HUES64 (cell line): ENCODE data around the gene ANKRD2.

ENCODE experiments used
- H3K27ac ChIP-seq: 2 replicates; pipeline ENCODE4 v1.7.0; 2013; ENCODE audit warnings: low read depth, low read length, inconsistent platforms
- H3K27me3 ChIP-seq: 2 replicates; pipeline ENCODE4 v1.6.1; 2013; ENCODE audit warnings: mild to moderate bottlenecking, low read length; ENCODE audit not compliant: insufficient read depth
- H3K36me3 ChIP-seq: 2 replicates; pipeline ENCODE4 v1.6.1; 2013; ENCODE audit warnings: mild to moderate bottlenecking, low read length; ENCODE audit not compliant: insufficient read depth
- H3K4me1 ChIP-seq: 2 replicates; pipeline ENCODE4 v1.6.1; 2013; ENCODE audit warnings: mild to moderate bottlenecking, low read length, moderate library complexity; ENCODE audit not compliant: insufficient read depth
- H3K4me3 ChIP-seq: 2 replicates; pipeline ENCODE4 v1.5.1; 2013; ENCODE audit warnings: mild to moderate bottlenecking, low read length, moderate library complexity
- H3K9ac ChIP-seq: 2 replicates; pipeline ENCODE4 v1.6.1; 2013; ENCODE audit warnings: mild to moderate bottlenecking, low read depth, low read length
- H3K9me3 ChIP-seq: 2 replicates; pipeline ENCODE4 v1.6.1; 2013; ENCODE audit warnings: low read depth, low read length; ENCODE audit not compliant: insufficient read depth
- WGBS: fragments of 150-250, 120-280 bp; methylation state at CpG from one replicate; pipeline ENCODE4 v1.1.7; 2013; ENCODE audit warnings: missing lambda C conversion rate; 5-methylcytosine and 5-hydroxymethylcytosine counted together

The ANKRD2 gene

DNA sequence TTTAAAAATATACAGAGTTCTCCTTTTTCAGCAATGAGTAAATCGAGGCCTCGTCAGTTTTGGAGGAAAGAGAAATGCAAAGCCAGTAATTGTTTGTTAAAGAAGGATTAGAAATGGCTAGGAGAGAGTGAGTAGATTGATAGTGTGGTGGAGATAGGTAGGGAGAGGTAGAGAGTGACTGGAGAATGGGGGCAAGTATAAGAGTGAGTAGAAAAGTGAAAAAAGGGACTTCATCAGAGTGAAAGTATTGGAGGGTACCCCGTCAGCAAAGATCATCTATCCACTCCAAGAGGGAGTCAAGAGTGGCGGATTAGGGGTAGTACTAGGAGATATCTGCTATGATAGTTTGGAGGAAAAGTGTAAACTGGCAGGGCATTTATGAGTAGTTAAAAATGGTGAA lies 9.2 kb upstream of the ANKRD2 start:
- 94% methylated on average over 4 of the region's 4 CpGs for WGBS
- H3K9me3 ChIP-seq = no peaks in the 10 kb centered on the region
- no peak overlapping the region for H3K27ac ChIP-seq
- 0 out of 2 replicates have a peak, but pooled peaks cover 3% of the 10 kb centered on the region for H3K36me3 ChIP-seq
- no peak overlapping the region for H3K4me3 ChIP-seq
- no peak overlapping the region for H3K9ac ChIP-seq
- H3K4me1 ChIP-seq = no peaks in the 10 kb centered on the region
- H3K27me3 ChIP-seq = no peaks in the 10 kb centered on the region

DNA sequence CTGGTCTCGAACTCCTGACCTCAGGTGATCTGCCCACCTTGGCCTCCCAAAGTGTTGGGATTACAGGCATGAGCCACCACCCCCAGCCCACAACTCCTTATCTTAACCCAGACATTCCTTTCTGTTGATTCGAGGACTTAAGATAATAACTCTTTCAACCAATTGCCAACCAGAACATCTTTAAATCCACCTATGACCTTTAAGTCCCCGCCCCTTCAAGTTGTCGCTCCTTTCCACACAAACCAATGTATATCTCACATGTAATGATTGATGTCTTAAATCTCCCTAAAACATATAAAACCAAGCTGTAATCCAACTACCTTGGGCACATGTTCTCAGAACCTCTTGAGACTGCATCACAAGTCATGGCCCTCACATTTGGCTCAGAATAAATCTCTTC lies 7.8 kb upstream of the ANKRD2 start:
- no peak overlapping the region for H3K27ac ChIP-seq
- H3K4me3 ChIP-seq = no peak overlapping the region
- peaks cover 8% of the 10 kb centered on the region for H3K36me3 ChIP-seq
- 98% methylated on average over 4 of the region's 4 CpGs for WGBS
- no peak overlapping the region for H3K9ac ChIP-seq
- H3K9me3 ChIP-seq = no peaks in the 10 kb centered on the region
- no peaks in the 10 kb centered on the region for H3K4me1 ChIP-seq
- H3K27me3 ChIP-seq = no peaks in the 10 kb centered on the region

- Histone ChIP-seq H3K9ac (no peak overlapping the region), H3K9me3 (no peaks in the 10 kb centered on the region), H3K27ac (no peak overlapping the region), H3K4me1 (no peaks in the 10 kb centered on the region), H3K36me3 (peaks cover 8% of the 10 kb centered on the region), H3K4me3 (no peak overlapping the region), H3K27me3 (no peaks in the 10 kb centered on the region)
- 89% methylated on average over 2 of the region's 2 CpGs for WGBS
Measured at GRCh38 chr10:97566336-97566996, 6.1 kb upstream of the ANKRD2 start.

GRCh38 chr10:97567891-97568290 lies 4.7 kb upstream of the ANKRD2 start:
- no peaks in the 10 kb centered on the region for H3K27me3 ChIP-seq
- no peak overlapping the region for H3K27ac ChIP-seq
- no peak overlapping the region for H3K4me3 ChIP-seq
- 91% methylated on average over 15 of the region's 15 CpGs for WGBS
- no peak overlapping the region for H3K9ac ChIP-seq
- H3K4me1 ChIP-seq = no peaks in the 10 kb centered on the region
- no peaks in the 10 kb centered on the region for H3K9me3 ChIP-seq
- peaks cover 8% of the 10 kb centered on the region for H3K36me3 ChIP-seq

GRCh38 chr10:97570146-97570788 lies 2.3 kb upstream of the ANKRD2 start:
- no peak overlapping the region for H3K4me3 ChIP-seq
- 96% methylated on average over 33 of the region's 33 CpGs for WGBS
- no peak overlapping the region for H3K27ac ChIP-seq
- H3K27me3 ChIP-seq = no peaks in the 10 kb centered on the region
- H3K9me3 ChIP-seq = no peaks in the 10 kb centered on the region
- peaks cover 8% of the 10 kb centered on the region for H3K4me1 ChIP-seq
- H3K36me3 ChIP-seq = peaks cover 8% of the 10 kb centered on the region
- no peak overlapping the region for H3K9ac ChIP-seq

DNA sequence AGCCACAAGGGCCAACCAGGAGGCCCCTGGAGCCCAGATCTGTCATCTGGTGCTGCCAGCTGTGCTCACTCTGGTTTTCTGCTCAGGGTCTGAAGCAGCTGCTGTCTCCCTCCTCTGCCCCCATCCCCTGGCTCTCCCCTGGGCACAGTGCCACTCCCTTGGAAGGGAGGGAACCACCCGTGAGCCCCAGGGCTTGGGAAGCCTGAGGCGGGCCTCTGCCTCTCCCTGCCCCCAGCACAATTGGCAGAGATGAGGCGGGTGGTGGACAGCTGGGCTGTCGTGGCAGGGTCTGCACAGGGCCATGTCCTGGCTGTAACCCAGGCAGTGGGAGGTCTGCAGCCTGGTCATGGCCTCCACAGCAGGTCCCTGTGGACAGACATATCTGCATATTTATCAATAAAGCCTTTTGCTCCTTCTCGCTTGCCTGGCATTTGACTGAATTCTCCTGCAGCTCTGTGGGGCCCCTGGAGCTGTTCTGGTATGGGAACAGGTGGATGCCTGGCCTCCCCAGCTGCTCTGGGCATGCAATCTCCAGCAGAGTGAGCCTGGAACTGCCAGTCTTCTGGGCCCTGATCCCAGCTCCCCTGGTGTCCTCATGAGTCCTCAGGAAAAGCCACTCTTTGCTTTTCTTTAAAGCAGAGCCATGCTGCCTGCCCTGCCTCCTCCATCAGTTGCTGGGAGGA lies 1.6 kb upstream of the ANKRD2 start:
- Histone ChIP-seq H3K4me1 (peaks cover 8% of the 10 kb centered on the region), H3K36me3 (peaks cover 8% of the 10 kb centered on the region), H3K4me3 (no peak overlapping the region), H3K27ac (no peak overlapping the region), H3K27me3 (no peaks in the 10 kb centered on the region), H3K9ac (no peak overlapping the region), H3K9me3 (no peaks in the 10 kb centered on the region)
- WGBS = 88% methylated on average over 5 of the region's 5 CpGs

DNA sequence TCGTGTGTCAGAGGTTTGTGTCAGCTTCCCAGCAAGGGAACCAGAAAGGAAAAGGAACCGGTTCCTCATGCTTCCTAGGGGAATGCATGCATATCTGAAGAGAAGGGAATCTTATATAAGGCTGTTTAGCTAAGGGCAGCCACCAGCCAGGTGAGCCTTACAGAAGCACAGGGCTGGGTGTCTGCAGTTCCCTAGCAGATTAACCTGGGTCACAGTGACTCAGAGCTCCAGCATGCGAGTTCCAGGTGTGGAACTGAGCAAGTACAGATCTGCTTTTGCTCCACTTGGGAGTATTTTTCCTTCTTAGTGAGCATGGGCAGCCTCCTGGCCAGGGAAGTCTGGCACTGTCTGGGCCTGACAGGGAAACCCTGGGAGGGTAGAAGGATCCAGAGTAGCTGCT lies 957 bp upstream of the ANKRD2 start:
- H3K4me3 ChIP-seq = no peak overlapping the region
- no peak overlapping the region for H3K9ac ChIP-seq
- WGBS = 89% methylated on average over 3 of the region's 3 CpGs
- peaks cover 8% of the 10 kb centered on the region for H3K4me1 ChIP-seq
- H3K36me3 ChIP-seq = peaks cover 8% of the 10 kb centered on the region
- H3K9me3 ChIP-seq = no peaks in the 10 kb centered on the region
- H3K27ac ChIP-seq = 0 out of 2 replicates have a peak overlapping the region, but pooled peaks have one; percentile 29
- no peaks in the 10 kb centered on the region for H3K27me3 ChIP-seq

GRCh38 chr10:97573021-97573420 lies 442 bp downstream of the ANKRD2 start:
- Histone ChIP-seq H3K27me3 (no peaks in the 10 kb centered on the region), H3K4me3 (no peak overlapping the region), H3K36me3 (peaks cover 6% of the 10 kb centered on the region), H3K27ac (no peak overlapping the region), H3K9ac (no peak overlapping the region), H3K4me1 (peaks cover 8% of the 10 kb centered on the region), H3K9me3 (no peaks in the 10 kb centered on the region)
- WGBS = 91% methylated on average over 2 of the region's 2 CpGs

GRCh38 chr10:97573672-97574071 lies 1.1 kb downstream of the ANKRD2 start:
- Histone ChIP-seq H3K27me3 (no peaks in the 10 kb centered on the region), H3K4me1 (peaks cover 8% of the 10 kb centered on the region), H3K36me3 (peaks cover 5% of the 10 kb centered on the region), H3K9ac (no peak overlapping the region), H3K27ac (no peak overlapping the region), H3K9me3 (no peaks in the 10 kb centered on the region), H3K4me3 (no peak overlapping the region)
- WGBS = 77% methylated on average over 2 of the region's 2 CpGs

- Histone ChIP-seq H3K27me3 (no peaks in the 10 kb centered on the region), H3K4me3 (no peak overlapping the region), H3K27ac (peak overlapping the region; percentile 35; the same call in 1 of the 2 replicates), H3K9ac (0 out of 2 replicates have a peak overlapping the region, but pooled peaks have one; percentile 19), H3K36me3 (no peaks in the 10 kb centered on the region), H3K4me1 (peaks cover 8% of the 10 kb centered on the region), H3K9me3 (no peaks in the 10 kb centered on the region)
- WGBS = 91% methylated on average over 4 of the region's 4 CpGs
Measured at GRCh38 chr10:97574374-97575126, 2.0 kb downstream of the ANKRD2 start.
